HG03432 (cell line): ENCODE results near the gene HS6ST1.

ENCODE experiments used
- ATAC-seq: cut with Tn5 transposase; IDR thresholded peaks from one replicate; pipeline ENCODE4 v1.9.1; 2021; ENCODE audit warnings: mild to moderate bottlenecking, moderate library complexity; ENCODE audit not compliant: unreplicated experiment

The HS6ST1 gene

DNA sequence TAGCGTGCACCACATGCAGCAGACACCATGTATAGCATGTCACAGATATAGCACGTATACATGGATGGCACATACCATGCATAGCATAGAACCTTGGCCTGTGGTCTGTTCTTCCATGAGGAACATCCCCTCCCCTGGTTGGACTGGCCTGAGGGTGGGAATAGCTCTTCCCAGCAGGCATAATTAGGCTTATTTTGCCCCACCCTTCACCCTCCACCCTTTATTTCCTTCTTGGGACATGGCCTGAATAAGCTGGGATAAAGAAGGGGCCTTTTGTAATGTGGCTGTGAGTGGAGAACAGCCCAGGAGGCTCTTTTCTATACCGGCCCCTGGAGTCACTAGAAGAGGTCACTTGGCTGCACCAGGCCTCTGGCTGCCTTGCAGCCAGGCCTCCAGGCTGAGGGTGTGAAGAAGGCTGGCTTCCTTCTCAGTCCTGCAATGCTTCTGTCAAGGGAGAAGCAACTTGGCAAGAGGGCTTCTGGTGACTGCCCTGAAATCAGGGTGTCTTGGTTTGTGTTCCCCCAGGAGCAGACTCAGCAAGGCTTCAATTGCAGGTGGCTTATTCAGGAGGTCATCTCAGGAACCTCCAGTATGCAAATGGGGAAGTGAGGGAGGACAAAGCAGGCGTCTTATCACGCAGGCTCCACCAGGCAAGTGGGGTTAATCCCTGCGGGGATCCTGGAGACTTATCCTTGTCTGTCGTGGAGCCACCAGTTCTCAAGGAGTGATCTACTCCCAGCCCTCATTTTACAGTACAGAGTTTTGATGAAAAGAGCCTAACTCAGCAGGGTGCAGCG is 68.2 kb downstream of the HS6ST1 start:
- no peak for ATAC-seq

DNA sequence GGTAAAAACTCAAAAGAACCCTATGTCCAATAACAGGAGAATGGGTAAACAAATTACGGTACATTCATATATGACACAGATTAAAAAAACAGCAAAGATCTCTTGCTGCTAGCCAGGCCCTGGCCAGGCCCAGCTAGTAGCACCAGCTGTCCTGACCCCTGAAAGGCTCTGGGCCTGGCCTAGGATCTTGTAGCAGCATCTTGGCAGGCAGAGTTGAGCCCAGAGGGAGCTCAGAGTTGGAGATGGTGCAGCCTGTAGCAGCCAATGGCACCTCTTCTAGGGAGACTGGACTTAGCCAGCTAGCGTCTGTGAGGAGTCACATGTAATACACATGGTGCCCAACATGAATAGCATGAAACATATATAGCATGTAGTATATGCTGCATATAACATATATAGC is 69.1 kb downstream of the HS6ST1 start:
- no peak for ATAC-seq

DNA sequence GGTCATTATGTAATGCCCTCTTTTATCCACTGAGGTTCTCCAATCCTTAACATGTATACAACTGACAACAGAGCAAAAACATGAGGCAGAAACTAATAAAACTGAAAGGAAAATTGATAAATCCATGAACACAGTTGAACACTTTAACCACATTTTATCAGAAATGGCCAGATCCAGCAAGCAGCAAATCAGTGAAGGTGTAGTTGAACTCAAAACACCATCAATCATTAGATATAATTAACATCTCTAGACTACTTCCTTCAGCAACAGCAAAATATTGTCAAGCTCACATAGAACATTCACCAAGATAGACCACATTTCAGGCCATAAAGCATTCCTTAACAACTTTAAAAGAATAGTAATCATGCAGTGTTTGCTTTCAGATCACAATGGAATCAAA is 72.9 kb downstream of the HS6ST1 start:
- no peak for ATAC-seq

DNA sequence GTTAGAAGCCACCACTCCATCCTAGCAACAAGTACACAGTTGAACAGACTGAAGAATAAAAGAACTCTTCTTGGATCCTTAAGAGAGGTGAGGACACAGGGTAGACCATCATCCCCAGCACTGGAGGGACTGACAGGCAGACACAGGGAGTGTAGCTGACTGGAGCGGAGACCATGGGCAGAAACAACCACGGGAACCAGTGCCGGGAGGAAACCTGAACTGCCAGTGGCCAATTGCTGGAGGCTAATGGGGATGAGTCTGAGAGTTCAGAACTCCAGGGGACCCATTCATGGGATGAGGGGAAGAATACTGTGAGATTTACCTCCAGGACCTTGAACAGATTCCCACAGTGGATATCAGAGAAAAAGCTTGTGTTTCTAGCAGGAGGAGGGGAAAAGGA is 76.8 kb downstream of the HS6ST1 start:
- ATAC-seq = no peak

DNA sequence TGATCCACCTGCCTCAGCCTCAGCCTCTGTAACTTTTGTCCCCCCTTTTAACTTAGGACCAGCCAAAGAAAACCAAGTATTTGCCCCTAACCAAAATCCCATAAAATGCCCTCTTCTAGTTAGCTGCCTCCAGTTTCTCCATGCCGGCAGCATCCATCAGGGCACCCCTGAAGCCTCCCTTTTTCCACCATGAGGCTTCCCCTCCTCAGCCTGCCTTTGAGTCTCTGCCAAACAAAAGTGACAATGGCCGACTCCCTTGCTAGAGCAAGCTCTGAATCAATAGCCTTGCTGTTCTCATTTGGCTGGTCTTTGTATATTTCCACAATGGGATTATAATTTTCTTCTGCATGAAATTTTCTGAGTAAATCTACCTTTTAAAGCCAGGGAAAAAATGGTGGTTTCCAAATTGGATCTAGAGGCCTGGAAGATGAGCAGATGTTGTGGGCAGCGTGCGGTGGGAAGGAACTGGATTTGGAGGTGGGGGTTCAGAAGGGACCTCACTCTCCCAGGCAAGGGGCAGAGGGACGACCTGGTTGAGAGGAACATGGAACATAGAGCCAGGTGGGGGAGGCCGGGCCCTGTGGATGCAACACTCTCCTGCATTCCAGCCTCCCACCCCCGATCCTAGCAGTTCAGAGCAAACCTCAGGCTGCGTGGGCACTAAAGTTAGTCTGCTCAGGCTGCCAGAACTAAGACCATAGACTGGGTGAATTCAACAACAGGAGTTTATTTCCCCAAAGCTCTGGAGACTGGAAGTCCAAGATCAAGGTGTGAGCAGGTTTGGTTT is 80.6 kb downstream of the HS6ST1 start:
- no peak for ATAC-seq

DNA sequence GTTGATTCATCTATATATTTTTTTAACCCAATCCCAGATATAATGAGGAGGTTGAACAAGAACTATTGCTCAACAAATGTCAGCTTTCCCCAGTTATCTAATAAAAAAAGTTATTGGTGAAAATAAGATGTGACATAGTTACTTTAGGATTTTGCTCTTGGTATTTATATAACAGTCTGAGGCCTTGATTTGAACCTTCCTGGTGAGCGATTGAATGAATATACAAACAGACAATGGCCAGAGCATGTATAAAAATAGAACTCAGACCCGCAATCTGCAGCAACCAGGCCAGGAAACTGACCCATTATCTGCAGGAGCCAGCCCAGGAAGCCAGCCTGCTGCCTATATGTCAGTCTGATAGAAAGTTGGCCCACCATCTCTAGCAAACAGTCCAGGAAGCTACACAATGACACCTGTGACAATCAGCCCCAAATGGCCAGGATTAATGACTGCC is 81.6 kb downstream of the HS6ST1 start:
- no peak for ATAC-seq

DNA sequence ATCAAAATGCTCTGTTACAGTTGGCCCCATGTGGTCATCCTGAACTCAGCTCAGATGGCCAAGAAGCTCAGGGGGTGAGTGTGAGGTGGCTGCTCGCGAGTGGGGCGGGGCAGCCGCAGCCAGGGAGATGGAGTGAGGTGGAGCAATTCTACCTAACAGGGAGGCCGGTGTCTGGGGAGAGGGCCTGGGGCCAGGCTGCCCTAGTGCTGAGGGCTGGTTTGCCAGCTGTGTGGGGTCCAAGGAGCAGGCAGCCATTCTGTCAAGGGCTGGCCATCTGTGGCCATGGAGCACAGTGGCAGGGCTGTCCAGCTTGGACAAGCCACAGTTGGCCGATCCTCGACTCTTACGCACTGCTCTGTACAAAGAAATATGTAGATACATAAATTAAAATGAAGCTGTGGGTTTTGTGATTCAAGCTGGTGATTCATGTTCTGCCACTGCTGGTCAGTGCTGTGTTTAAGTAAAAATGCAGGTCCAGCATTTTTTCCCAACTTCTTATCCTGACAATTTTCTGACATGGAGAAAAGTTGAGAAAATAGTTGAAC is 82.1 kb downstream of the HS6ST1 start:
- no peak for ATAC-seq

DNA sequence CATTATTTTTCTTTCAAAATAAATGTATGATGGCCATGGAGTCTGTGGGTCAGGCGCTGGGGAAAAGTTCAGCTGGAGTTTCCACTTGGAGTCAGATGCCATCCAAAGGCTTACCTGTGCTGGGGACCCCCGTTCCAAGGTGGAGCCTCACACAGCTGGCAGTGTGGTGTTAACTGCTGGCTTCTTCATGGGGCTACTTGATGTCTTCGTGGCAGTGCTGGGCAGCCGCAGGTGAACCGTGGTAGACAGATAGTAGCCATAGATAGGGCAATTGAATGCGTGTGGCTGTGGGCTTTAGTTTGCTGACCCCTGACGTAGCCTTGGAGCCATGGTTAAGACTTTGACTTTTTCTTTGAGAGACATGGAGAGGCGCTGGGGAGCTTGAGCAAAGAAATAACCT is 83.1 kb downstream of the HS6ST1 start:
- no peak for ATAC-seq

DNA sequence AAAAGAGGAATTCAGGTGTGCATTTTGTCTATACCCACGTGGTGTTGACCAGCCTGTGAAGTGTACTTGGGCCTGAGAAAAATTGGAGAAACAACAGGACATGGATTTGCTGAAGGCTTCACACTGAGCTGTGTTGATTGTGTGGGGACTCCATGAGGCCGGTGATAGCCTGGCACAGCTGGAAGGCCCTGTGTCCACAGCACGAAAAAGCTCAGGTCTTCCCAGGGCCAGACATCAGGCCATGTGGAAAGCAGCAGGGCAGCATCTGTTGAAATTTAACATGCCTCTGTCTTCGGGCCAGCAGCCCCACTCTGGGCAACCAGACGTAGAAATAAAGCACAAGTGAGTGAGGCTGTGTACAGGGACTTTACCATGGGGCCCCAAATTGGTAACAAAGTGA is 84.1 kb downstream of the HS6ST1 start:
- no peak for ATAC-seq

DNA sequence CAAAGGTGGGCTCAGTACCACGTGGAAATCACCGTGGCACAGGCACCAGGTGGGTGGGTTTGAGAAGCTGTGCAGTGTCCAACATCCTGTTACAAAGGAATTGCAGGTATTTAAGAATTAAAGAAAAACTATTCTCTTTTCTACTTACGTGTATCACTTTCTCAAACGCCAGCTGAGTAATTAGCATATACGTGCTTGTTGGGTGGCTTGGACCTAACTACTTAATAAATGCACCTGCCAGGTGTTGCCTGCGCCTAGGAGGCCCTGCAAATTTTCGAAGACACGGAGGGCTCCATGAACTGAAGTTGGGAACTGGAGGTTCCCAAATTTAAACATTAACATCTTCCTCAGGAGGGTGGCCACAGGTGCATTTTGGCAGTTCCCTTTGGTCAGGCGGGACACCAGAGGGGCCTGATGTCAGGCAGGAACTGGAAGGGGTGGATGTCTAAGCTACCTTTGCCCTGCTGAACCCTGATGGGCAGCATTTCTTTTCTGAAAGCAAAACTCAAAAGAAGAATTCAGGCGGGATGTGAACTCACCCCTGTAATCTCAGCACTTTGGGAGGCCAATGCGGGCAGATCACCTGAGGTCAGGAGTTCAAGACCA is 84.8 kb downstream of the HS6ST1 start:
- no peak for ATAC-seq

DNA sequence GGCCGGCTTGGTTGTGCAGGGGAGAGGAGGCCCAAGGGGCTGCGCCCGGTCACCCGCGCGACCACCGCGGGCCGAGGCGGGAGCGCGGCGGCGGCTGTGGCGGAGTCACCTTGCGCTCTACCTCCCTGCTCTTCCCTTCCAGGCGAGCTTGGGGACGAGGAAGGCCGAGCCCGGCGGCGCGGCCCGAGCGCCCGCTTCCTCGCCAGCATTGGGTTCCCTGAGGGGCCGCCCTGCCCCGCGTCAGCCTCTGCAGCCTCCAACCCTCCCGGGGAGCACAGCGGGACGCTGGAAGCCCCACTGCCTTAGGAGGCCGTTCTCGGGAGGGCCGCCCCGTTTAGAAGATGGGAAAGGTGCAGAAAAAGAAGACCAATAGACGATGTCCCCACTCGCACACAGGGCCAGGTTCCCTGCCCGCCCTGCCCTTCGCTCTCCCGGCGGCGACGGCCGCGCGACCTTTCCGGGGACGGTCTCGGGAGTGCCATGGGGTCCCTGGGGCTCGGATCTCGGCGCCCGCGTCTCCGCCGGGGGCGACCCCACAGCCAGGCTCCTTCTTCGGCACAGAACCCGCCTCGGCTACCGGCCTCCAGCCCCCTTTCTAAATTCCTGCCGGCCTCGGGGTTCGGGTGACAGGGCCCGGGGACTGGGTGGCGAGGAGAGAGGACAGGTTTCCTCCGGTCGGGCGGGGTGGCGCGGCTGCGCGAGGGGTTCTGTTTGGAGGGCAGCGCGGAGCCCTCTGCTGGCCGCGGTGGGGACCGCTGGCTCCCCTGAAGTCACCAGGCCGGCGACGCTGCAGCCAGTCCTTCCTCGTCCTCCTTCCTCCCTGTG is 85.5 kb downstream of the HS6ST1 start:
- peak; percentile 99 for ATAC-seq

DNA sequence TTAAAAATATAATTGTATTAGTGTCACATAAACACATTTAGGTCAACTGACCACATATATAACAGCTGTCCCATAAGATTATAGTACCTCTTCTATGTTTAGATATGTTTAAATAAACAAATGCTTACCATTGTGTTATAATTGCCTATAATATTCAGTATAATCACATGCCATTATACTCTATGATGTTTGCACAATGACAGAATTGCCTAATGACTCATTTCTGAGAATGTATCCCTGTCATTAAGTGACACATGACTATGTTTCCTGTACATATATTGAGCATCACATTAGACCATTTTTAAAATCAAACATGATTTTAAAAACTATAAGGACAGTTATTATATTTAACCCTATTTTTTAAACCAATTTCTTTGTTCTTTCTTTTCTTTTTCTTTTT is 89.8 kb downstream of the HS6ST1 start:
- ATAC-seq = no peak

DNA sequence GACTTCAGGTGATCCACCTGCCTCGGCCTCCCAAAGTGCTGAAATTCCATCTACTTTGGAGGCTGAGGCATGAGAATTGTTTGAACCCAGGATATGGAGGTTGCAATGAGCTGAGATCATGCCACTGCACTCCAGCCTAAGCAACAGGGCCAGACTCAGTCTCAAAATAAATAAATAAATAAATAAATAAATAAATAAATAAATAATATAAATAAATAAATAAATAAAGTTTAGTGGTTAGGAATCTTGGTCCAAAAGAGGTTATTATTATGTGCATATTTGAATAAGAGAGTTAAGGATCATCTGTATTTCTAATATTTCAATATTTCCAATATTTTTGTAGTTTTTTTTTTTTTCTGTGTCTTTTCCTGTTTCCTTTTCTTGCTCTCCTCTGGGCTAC is 90.8 kb downstream of the HS6ST1 start:
- no peak for ATAC-seq

DNA sequence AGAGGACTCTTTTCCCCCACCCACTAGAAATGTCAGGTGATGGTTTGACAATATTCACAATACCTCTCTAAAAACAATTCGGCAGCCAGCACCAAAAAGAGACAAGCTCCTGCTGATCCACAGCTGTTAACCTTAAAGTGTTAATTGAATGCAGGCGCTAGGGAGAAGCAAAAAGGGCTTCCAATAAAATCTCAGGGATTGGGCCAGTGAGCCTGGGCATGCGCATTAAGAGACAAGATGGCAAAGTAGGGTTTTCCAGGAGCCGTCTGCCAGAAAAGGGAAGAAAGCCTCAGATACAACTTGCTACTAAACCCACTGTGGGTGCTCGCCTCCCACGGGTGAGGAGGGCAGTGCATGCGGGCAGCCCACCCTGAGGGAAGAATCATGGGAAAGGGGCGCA is 98.8 kb downstream of the HS6ST1 start:
- ATAC-seq = no peak

DNA sequence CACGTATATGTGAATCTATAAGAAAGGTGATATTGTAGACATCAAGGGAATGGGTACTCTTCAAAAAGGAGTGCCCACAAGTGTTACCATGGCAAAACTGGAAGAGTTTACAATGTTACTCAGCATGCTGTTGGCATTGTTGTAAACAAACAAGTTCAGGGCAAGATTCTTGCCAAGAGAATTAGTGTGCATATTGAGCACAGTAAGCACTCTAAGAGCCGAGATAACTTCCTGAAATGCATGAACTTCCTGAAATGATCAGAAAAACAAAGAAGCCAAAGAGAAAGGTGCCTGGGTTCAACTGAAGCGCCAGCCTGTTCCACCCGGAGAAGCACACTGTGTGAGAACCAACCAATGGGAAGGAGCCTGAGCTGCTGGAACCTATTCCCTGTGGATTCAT is 101.0 kb downstream of the HS6ST1 start:
- no peak for ATAC-seq

DNA sequence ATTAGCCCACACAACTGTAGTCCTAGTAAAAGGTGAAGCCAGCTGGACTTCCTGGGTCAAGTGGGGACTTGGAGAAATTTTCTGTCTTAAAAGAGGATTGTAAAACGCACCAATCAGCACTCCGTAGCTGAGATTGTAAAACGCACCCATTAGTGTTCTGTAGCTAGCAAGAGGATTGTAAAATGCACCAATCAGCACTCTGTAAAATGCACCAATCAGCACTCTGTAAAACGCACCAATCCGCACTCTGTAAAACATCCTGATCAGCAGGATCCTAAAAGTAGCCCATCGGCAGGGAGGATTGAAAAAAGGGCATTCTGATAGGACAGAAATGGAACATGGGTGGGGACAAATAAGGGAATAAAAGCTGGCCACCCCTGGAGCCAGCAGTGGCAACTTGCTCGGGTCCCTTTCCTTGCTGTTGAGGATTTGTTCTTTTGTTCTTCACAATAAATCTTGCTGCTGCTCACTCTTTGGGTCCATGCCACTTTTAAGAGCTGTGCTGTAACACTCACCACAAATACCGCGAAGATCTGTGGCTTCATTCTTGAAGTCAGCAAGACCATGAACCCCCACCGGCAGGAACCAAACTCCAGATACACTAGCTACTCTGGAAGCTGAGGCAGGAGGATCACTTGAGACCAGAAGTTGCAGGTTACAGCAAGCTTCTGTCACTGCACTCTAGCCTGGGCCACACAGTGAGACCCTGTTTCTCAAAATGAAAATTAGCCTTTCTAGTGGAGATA is 102.6 kb downstream of the HS6ST1 start:
- ATAC-seq = no peak
